Bronchial epithelial cell (primary cell): Measurements from ENCODE around the gene TIMP2. TPM values are rescaled to one million over a fixed set of nuclear protein-coding genes. Genes with fewer than 3 reads are reported as not detected.

Experiments
- DNase-seq: peaks from one replicate; pipeline ENCODE4 v3.0.0-alpha.2; 2010; ENCODE audit warnings: low read depth
- FAIRE-seq: peaks from 2 replicates; lab custom pipeline; 2011; peaks lifted over from hg19 to GRCh38; lab: Jason Lieb, UNC
- H3K27me3 ChIP-seq: 2 replicates; pipeline ENCODE4 v1.5.1; 2011; ENCODE audit warnings: low read length; ENCODE audit not compliant: control insufficient read depth, insufficient read depth
- H3K36me3 ChIP-seq: 2 replicates; pipeline ENCODE4 v1.5.1; 2011; ENCODE audit warnings: low read length; ENCODE audit not compliant: control insufficient read depth, insufficient read depth
- H3K4me3 ChIP-seq: 2 replicates; pipeline ENCODE4 v1.5.1; 2011; ENCODE audit warnings: mild to moderate bottlenecking, low read depth, low read length, control low read depth
- CTCF ChIP-seq: IDR thresholded peaks from 2 replicates; pipeline ENCODE4 v1.5.1; 2011; ENCODE audit warnings: mild to moderate bottlenecking, moderate library complexity, low read length, control low read depth, inconsistent platforms; ENCODE audit not compliant: insufficient read depth, severe bottlenecking
- total RNA-seq: library from RNA; depleted of rRNA; stranded (reverse); fragments of >200 nt; gene quantifications from 2 replicates; pipeline ENCODE4 v1.2.1, GENCODE V29; 2014

TIMP2 gene
- total RNA-seq, 1 donor from 2014 or later: 2.1 TPM

DNA sequence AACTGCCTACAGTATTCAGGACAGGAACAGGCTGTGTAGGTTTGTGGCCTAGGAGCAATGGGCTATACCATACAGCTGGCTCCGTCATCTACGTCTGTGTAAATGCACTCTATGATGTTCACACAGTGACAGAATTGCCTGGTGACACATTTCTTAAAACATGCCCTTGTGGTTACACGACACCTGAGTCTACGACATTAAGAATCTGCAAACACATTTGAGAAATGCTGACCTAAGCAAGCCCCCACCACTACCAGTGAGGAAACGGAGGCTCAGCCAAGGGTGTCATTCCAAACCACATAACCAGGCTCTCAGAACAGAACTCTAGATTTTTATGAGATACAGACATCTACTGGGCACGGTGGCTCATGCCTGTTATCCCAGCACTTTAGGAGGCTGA lies 108.1 kb downstream of the TIMP2 start:
- no peak for TF ChIP-seq CTCF
- FAIRE-seq: peak; percentile 23
- H3K36me3 ChIP-seq: peaks cover 38% of the 10 kb centered on the region

DNA sequence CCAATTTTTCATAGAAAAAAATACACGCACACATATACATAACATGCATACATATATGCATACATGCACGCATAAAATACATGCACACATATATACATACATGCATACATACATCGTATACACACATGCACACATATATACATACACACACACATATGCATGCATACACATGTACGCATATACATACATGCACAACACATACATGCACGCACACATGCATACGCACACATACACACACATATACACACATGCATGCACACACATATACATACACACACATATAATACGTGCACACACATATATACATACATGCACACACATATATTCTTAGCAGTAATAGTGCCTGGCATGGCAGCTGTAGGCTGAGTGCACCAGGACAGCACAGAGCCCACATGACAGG lies 109.5 kb downstream of the TIMP2 start:
- no peak overlapping the region for H3K4me3 ChIP-seq
- no peaks in the 10 kb centered on the region for H3K27me3 ChIP-seq
- no peak for TF ChIP-seq CTCF
- H3K36me3 ChIP-seq: peaks cover 33% of the 10 kb centered on the region
- FAIRE-seq (no peak), DNase-seq (no peak)

More for the DNA sequence above, 108.1 kb downstream of the TIMP2 start:
- Histone ChIP-seq H3K27me3 (no peaks in the 10 kb centered on the region), H3K4me3 (no peak overlapping the region)
- DNase-seq: no peak

GRCh38 chr17:78812855-78813254 lies 112.3 kb downstream of the TIMP2 start:
- no peak for TF ChIP-seq CTCF
- Histone ChIP-seq H3K4me3 (no peak overlapping the region), H3K27me3 (no peaks in the 10 kb centered on the region), H3K36me3 (peaks cover 32% of the 10 kb centered on the region)
- DNase-seq (no peak), FAIRE-seq (no peak)

DNA sequence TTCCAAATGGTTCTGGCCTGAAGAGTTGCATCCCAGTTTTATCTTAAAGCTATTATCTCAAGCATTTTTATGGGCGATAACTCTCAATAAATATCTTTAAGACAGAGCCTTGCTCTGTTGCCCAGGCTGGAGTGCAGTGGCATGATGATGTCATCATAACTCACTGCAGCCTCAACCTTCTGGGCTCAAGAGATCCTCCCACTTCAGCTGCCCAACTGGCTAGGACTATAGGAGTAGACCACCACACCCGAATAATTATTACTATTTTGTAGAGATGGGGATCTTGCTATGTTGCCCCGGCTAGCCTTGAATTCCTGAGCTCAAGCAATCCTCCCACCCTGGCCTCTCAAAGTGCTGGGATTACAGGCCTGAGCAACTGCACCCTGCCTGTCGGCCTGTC lies 117.0 kb downstream of the TIMP2 start:
- no peak for TF ChIP-seq CTCF
- no peak for DNase-seq
- no peak for FAIRE-seq
- peaks cover 43% of the 10 kb centered on the region for H3K36me3 ChIP-seq
- no peaks in the 10 kb centered on the region for H3K27me3 ChIP-seq
- no peak overlapping the region for H3K4me3 ChIP-seq

DNA sequence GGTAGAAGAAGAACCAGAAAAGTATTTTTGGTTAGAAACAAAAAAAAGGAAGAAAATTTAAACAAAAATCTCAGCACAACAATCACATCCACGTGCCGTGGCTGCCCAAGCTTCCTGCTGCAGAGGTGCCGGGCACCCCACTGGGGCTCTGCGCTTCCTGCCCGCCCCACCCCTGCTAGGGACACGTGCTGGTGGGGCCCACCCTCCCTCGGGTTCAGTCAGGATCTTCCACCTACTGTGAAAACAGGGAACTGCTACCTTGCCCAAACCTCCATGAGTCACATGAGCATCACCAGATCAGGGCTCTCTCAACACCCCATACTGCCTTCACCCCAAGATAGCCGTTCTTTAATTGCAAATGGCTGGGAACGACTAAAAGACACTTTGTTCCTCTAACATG lies 118.7 kb downstream of the TIMP2 start:
- FAIRE-seq (no peak), DNase-seq (peak; percentile 25)
- peaks cover 37% of the 10 kb centered on the region for H3K36me3 ChIP-seq
- H3K4me3 ChIP-seq: no peak overlapping the region
- peak; percentile 26 for TF ChIP-seq CTCF
- no peaks in the 10 kb centered on the region for H3K27me3 ChIP-seq

DNA sequence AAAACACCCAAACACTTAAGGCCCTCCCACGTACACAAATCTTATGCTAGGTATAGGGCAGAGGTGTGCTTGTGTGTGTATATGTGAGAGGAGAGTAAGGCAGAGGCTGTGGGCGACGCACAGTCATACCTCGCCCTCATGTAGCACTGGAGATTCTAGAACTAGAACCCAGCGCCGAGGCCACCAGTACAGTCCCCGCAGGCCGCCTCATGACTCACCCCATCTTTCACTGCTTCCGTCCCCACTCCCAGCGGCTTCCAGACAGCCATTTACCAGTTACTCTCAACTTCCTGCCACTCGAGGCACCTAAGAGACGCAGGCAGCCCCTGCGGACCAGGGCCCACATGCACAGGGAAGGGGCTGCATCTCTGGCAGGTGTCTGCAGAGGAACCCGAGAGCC lies 119.9 kb downstream of the TIMP2 start:
- no peak for TF ChIP-seq CTCF
- no peak for DNase-seq
- no peak for FAIRE-seq

More for the DNA sequence above, 119.9 kb downstream of the TIMP2 start:
- no peak overlapping the region for H3K4me3 ChIP-seq
- peaks cover 36% of the 10 kb centered on the region for H3K36me3 ChIP-seq
- no peaks in the 10 kb centered on the region for H3K27me3 ChIP-seq
